Measurements from ENCODE around the gene EIF4G2. TPM values are rescaled to one million over a fixed set of nuclear protein-coding genes. Genes with fewer than 3 reads are reported as not detected.

Gene EIF4G2
- total RNA-seq, 1 donor from 2014 or later, result 1,147 TPM

DNA sequence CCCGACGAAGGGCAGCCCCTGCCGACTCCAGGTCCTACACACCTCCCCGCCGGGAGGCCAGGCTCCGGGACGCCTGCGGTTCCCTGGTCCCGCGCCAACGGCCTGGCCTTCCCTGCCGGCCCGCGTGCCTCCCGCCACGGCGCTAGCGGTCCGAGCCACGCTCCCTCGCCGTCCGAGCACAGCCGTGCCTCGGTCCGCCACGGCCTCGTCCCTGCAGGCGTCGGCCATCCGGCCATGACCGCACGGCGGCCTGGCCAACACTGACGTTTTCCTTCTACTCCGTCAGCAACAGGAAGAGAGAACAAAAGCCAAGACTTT, 532 bp downstream of the EIF4G2 start:
- DNase-seq (ENCODE audit: low spot score), result peak; percentile 49

DNA sequence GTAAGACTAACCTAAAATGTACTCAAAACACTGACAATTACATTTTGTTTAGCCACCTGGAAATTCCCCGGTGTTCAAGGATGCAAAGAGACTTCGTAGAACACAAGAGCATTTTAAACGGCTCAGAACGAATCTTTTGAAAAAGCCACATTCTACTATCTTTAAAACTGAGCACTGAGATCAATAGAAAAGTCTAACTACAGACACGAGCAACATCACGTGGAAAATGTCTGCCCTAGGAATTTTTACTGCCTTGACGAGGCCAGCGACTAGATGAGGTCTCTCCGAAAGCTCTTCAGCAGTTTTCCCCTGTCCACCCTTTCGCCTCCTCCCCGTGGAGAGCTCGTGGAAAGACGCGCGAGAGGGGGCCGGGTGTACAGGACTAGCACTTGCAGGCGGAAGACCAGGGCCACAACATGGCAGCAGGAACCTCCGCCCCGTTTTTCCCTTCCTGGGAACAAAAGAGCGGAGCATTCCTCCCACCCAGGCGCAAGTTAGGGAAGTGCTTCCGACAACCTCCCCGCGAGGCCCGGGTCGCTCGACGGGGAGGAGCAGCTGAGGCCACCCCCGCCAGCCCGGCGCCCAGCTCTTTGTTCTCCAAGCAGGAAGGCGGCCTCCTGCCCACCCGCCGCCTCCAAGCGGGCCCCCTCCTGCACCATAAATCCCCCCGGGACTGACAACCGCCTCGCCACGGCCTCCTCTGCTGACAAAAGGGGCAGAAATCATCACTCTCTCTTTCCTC, 1.1 kb downstream of the EIF4G2 start:
- DNase-seq (ENCODE audit: low spot score), result peak; percentile 77

DNA sequence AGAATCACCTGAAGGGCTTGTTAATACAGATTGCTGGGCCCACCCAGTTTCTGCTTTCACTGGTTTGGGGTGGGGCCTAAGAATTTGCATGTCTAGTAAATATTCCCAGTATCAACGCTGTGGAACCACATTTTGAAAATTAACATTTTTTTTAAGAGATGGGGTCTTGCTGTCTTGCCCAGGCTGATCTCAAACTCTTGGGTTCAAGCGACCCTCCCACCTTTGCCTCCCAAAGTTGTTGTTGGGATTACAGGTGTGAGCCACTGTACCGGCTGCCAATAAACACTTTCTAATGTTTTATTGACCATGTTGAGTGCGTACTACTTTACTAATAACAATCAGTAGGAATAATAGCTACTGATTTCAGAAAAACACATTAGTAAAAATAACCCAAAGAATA, 2.5 kb downstream of the EIF4G2 start:
- no peak for DNase-seq (ENCODE audit: low spot score)

DNA sequence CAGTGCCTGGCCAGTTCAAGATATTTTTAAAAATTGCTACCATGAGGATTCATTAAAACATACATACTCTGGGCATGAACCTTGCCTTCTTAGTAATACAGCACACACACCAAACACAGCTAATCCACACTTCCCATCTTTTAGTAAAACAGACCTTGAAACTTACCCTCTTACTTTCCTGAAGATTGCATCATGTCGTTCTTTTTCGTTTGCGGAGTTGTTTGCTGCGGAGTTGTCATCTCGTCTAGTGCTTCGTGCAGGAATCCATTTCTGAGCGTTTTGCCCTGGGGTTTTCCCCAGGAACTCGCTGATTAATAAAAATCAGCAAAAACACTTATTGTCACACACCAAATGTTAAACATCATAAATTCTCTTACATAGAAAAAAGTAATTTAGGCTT, 3.0 kb downstream of the EIF4G2 start:
- DNase-seq (ENCODE audit: low spot score), result no peak

DNA sequence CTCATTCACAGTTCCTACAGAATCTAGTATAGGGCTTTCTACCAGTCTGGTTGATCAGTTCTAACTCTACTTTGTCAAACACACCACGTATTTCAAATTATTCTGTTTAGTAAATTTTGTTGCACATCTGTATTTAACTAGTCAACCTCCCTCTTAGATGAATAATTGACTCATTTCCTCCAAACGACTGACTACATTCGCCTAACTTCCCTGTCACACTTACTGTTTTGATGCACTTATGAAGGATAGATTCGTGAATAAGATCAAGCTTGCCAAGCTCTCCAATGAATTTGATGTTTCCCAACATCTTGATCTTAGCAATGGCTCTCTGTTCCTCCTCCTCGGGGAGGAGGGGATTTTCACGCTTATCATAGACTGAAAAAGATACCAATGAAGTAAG, 5.0 kb downstream of the EIF4G2 start:
- no peak for DNase-seq (ENCODE audit: low spot score)

DNA sequence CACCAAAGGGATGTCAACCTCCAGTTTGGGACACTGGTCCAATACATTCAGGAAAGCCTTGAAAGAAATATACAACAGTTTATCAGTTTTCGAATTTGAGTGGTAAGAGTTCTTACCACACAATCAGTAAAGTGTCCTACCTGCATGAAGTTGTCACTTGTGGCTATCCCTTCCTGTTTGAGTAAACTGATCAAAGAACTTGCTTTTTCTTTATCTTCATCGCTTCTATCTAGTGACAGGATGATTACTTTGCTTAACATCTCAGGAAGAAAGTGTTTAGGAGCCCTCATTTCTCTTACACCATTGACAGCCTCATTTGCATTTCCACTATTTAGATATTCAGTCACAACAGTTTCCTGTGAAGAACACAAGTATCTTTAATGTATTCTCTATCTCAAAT, 8.4 kb downstream of the EIF4G2 start:
- DNase-seq (ENCODE audit: low spot score), result no peak

DNA sequence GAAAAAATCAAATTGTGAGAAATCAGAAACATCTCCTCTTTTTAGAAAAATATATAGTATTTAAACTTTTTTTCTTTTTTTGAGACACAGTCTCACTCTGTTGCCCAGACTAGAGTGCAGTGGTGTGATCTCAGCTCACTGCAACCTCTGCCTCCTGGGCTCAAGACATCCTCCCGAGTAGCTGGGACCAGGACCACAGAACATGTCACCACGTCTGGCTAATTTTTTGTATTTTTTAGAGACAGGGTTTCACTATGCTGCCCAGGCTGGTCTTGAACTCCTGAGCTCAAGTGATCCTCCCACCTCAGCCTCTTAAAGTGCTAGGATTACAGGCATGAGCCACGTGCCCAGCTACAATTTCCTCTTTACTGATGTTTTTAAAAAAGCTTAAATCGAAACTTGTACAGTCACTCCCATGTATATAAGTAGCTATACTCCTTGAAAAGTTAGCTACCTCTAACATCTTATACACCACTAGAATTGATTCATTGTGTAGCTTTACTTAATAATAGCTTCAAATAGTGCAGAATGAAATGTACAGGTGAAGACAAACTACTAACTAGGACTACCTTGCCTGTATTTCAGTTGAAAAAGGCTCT, 10.3 kb downstream of the EIF4G2 start:
- DNase-seq (ENCODE audit: low spot score), result no peak

DNA sequence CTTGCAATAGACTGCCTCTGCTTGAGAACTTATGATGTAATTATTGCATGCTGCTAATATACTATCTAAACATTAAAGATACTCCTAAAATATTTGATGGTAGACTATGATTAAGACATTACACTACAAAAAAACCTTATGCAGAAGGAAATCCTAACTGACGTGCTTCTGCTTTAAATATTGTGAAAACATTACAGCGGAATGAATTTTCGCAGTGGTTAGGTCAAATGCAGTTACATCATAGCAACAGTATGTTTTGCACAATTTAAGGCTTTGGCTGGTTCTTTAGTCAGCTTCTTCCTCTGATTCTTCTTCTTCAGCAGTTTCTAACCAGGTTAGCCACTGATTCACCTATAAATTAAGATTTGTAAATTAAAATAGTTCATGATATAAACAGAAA, 11.2 kb downstream of the EIF4G2 start:
- DNase-seq (ENCODE audit: low spot score), result no peak

DNA sequence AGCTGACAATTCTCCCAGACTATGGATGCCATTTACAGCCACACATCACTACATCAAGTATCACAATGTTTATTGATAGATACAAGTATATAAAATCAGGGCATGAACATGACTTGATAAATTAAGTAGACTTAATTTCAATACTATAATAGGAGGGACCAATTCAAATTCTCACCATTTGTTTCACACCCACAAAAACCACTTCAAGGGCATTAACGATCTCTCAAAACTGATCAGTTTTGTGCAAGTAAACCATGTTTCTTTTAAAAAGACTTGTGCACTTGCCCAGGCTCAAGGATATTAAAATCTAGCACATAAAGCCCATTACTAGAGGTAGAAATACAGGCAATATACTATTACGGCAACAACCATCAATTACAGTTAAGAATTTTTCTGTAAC, 11.7 kb downstream of the EIF4G2 start:
- DNase-seq (ENCODE audit: low spot score), result no peak

DNA sequence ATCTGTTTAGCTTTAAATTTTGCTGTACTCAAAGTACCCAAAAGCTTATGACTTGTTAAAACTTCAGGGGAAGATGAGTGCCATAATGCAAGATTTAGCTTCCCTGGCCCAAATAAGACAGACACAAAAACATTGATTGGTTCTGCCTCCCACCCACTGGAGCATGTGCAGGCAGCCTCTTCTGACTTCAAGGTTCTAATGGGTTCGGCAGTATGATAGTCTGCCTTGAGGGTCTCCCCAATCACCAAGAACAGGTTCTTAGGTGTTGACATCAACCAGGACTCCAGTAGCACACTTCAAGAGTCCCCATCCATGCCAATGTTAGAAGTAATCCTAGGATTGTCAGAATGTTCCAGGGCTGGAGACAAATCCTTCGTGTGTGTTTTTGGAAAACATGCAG, 12.5 kb downstream of the EIF4G2 start:
- no peak for DNase-seq (ENCODE audit: low spot score)

DNA sequence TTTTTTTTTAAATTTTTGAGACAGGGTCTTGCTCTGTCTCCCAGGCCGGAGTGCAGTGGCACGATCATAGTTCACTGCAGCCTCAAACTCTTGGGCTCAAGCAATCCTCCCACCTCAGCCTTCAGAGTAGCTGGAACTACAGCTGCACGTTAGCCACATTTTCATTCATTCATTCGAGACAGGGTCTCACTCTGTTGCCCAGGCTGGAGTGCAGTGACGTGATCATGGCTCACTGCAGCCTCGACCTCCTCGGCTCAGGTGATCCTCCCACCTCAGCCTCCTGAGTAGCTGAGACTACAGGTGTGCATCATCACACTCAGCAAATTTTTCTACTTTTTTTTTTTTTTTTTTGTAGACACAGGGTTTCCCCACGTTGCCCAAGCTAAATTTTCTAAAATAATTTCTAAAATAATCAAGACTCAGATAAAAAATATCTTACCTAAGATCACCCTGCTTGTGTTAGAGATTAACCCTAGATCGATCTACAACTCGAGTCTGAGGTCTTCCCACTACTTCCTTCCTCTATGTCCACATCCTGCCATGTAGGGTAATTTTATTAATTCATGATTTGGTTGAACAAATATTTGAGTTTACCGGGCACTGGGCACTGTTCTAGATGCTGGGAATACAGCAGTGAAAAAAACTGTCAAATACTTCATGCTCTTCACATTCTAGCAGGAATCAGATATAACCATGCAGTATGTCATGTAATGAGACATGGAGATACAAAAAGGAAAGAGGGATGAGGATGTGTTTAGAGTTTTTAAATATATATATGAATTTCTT, 15.1 kb downstream of the EIF4G2 start:
- no peak for DNase-seq (ENCODE audit: low spot score)

DNA sequence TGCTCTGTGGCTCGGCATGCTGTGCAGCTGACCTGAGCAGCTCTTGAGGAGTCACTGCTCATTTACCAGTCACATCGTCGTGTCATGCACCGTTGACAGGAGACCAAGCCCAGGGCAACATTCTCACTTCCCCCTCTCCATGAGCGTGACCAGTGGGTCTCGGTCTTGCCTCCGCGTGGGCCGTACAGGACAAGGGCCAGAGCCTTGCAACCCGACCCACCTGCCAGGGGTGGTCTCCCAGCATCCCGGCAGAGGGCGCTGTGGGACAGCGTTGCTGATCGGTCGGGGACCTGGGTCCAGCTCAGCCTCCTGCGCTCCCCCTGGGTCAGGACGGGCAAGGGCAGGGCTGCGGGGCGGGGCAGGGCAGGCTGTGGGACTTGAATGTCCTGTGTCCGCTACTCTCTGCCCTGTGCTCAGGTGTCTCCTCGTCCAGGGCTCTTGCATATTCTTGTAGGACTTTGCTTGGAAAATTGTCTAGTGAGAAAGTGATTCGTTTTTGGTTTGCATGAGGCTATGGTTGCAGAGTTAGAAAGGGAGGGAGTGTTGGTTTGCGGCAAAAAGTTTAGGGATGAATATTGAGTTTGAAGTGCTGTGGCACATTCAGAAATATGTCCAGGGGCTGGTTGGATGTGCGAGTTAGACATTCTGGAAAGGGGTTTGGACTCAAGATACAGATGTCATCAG, 16.2 kb downstream of the EIF4G2 start:
- DNase-seq (ENCODE audit: low spot score), result peak; percentile 84

DNA sequence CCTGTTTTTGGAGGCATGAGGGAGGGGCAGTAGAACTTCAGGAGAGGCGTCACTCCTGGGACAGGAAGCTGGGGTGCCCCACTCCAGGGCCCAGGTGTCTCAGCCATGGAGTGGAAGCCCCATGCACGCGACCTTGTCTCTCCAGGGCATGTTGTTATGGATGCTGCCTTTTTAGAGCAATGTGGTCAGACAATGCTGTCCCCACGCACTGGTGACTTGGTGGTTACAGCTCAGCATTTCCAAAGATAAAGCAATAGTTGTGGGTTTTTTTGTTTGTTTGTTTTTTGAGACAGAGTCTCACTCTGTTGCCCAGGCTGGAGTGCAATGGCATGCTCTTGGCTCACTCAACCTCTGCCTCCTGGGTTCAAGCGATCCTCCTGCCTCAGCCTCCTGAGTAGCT, 22.3 kb downstream of the EIF4G2 start:
- no peak for DNase-seq (ENCODE audit: low spot score)

DNA sequence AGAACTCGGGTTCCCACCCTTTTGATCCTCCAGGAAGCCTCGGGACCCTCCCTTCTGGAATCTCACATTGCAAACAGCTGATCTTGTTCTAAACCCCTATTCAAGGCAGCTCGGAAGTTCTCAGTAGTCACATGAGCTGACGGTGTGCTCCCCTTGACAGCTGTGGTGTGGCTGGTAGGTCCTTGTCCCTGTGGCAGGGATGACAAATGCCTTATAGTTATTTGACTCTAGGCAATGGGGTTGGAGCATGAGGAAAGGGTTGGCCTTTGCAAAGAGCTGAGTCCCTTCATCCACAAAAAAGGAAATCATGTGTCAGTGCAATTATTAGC, 23.6 kb downstream of the EIF4G2 start:
- no peak for DNase-seq (ENCODE audit: low spot score)

DNA sequence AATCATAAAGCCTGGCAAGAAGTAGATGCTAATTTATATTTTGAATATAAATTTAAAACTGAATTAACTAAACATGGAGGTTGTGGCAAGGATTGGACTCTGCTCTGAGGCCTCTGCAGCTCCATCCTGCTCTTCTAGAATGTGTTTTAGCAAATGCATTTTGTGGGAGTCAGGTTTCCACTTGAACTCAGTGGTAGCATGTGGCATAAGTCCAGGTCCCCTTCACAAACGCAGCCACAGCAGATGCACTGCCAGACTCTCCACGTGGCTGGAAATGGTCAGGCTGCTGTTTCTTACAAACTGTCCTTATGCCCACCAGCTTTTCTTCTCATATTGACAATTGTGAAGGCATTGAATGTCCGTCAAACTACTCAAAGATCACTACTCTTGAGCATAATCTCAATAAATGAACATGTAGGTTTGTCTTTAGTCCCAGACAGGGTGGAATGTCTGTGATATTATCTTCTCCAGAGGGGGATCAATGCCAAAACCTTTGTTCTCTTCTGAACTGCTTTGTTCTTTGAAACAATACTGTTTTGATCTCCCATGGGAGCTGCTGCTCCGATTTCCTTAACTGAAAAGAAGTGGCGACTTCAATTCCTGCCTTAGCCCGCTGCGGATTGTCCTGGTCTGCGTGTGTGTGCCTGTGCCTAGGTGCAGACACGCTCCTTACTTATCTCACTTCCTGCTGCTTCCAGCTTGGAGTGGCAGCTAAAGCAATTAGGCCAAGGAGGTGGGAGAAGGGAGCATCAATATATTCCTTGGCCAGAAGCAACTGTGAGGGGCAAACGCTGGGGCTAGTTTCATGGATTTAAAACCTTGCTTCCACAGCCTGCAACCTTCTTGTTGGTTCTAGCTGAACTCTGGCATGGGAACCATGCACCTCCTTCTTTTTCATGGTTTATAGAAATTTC, 24.2 kb downstream of the EIF4G2 start:
- no peak for DNase-seq (ENCODE audit: low spot score)

DNA sequence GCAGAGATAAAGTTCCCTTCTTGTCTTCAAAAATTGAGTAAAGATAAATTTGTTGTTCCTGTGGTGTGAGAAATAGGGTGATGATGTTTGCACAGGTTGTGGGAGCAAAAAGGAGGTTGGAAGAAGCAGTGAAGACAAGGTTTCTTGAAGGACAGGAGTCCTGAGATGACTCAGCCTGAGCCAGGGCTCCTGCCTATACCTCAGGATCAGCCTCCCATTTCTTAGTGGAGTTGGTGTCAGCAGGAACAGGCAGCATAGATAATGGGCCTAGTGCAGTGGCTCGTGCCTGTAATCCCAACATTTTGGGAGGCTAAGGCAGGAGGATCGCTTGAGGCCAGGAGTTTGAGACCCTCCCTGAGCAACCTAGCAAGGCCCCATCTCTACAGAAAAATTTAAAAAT, 28.7 kb downstream of the EIF4G2 start:
- DNase-seq (ENCODE audit: low spot score), result no peak

DNA sequence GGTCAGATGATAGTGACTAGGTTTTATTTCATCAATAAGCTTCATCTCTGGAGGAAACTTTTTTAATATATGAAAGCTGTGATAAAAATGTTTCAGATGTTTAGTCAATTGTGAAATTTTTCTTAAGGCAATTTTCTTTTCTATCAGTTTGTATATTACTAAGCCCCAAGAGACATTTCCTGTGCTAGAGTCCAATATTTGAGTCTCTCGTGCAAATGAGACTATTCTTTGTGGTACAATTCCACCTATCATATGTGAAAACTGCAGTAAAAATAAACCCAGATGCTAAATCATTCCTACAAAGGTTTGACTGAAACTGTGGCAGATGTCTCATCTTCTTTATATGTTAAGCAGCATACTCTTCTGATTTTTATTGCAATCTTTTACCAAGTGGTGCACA, 29.6 kb downstream of the EIF4G2 start:
- DNase-seq (ENCODE audit: low spot score), result no peak

DNA sequence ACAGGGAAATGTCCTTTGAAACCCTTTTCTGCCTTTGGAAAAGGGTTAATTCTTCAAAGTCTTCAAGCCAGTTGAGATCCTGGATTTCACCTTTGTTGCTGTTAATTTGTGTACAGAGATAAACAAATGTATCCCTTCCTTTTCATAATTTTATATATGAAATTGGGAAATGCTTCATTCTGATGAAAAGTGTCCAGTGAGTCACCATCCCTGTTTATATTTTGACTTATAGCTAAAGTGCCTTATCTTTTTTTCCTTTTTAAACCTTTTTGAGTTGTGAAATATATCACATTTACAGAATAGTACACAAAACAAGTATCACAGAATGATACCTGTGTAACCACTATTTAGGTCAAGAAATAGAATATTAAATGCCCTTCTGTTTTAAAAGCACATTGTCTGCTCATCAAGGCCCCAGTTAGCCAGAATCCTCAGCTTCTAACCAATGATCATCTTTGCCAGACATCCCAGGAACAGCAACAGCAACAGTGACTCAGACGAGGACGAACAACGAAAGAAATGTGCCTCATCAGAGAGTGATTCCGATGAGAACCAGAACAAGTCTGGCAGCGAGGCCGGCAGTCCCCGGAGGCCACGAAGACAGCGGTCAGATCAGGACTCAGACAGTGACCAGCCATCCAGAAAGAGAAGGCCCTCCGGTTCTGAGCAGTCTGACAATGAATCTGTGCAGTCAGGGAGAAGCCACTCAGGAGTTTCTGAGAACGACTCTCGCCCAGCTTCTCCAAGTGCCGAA, 30.3 kb downstream of the EIF4G2 start:
- no peak for DNase-seq (ENCODE audit: low spot score)

DNA sequence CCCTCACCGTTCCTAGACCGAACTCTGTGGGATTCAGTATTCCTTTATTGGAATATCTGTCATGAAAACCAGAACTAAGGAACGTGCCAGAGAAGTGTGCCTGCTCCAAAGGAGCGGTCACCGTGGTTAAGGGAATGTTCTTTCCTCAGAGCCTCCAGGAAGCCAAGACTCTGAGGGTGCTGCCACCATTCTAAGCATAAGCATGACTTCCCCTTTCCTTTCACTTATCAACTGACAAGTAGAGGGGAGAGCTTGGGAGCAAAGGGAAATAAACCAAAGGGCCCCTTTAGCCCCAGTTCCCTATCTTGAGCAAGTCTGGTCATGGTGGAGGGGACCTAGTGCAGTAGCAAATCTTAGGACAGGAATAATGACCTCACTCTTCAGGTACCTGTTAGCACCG, 30.9 kb downstream of the EIF4G2 start:
- no peak for DNase-seq (ENCODE audit: low spot score)

DNA sequence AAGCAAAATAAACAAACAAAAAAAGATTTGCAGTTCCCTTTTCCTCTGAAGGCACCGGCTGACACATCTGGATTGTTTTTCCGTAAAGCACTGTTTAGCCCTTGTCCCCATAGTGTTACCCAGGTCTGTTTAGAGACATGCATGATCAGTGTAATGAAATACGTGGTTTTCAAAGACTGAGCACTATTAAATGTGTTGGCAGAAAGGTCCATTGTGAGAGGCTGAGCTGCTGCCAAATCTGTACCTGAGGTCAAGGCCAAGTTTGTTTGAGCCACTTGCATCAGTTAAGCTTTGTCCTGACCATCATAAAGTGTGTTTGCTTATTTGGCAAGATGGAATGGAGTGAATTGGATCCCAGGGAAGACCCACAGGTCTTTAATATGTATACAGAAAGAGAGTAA, 31.3 kb downstream of the EIF4G2 start:
- no peak for DNase-seq (ENCODE audit: low spot score)

DNA sequence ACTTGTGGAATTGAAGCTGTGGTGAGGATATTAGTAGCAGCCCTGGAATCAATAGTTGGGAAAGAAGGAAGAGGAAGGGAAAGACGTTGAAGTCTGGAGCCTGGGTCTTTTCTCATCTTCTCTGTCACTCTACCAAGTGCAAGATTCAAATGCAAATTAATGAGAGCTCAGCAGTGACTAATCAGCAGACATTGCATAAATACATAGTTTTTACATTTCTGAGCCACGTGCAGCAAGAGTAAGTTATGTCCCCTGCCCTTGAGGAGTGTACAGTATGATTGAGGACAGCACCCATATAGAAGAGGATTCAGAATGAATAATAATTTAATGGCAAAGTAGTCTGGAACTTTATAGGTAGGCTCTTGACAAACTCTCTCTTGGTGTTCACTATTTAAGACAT, 33.9 kb downstream of the EIF4G2 start:
- DNase-seq (ENCODE audit: low spot score), result no peak
